ENCODE results near the gene USH2A. TPM values are rescaled to one million over a fixed set of nuclear protein-coding genes. Genes with fewer than 3 reads are reported as not detected.

Gene USH2A
- total RNA-seq, 3 donors from 2014 or later: 0.03 to 0.17 TPM; not detected in 1

- Histone ChIP-seq H3K4me1 (ENCODE audit: low read depth) (no peaks in the 10 kb centered on the region), H3K4me3 (no peak overlapping the region), H3K36me3 (ENCODE audit: low read depth) (no peaks in the 10 kb centered on the region), H3K9me3 (no peaks in the 10 kb centered on the region)
- ATAC-seq (no peak), DNase-seq (no peak)
- intact Hi-C loops (cut with DNase I, micrococcal nuclease): no loop called here
- TF ChIP-seq CTCF (IDR thresholded peaks at IDR 0.05): no peak
Measured at GRCh38 chr1:215963621-215964020, 459.6 kb downstream of the USH2A start.

DNA sequence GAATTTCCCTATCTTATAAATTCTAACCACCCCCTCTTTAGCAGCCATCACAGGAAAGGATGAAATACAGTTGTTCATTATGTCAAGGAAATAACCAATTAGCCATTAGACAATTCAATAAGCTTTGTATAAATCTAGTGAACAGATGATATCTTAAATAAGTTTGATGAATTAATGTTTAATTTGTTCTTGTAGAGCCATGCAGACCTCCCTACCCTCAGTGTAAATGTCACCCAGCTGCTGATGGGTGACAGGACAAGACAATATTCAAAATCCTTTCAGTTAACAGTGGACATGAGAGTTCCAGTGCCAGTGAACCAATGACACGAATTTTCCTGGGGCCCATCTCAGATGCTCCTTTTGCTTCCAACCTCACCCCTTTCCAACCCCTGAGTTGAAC is 460.2 kb downstream of the USH2A start:
- intact Hi-C loops (cut with DNase I, micrococcal nuclease): no loop called here
- no peak for DNase-seq
- no peak for TF ChIP-seq CTCF (IDR thresholded peaks at IDR 0.05)
- Histone ChIP-seq H3K4me1 (ENCODE audit: low read depth) (no peaks in the 10 kb centered on the region), H3K36me3 (ENCODE audit: low read depth) (no peaks in the 10 kb centered on the region), H3K4me3 (no peak overlapping the region), H3K9me3 (no peaks in the 10 kb centered on the region)
- ATAC-seq: no peak

DNA sequence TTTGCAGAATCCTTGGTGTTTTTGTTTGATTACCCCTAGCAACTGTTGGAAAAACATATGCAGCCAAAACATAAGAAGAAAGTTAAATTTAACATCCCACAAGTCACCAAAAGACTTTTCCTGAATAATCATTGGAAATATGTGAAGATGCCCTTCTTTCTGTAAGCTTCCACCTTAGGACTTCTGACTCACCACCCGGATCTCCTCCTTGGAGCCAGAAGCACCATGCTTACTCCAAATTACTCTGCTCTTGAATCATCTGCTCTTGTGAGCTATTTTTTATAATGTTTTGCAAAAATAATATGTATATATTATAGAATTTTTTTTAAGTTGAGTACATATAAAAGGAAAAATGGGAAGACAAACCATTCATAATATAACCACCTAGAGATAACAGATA is 464.4 kb downstream of the USH2A start:
- H3K4me3 ChIP-seq: no peak overlapping the region
- H3K36me3 ChIP-seq (ENCODE audit: low read depth): no peaks in the 10 kb centered on the region
- H3K9me3 ChIP-seq: no peaks in the 10 kb centered on the region
- intact Hi-C loops (cut with DNase I, micrococcal nuclease): no loop called here
- no peaks in the 10 kb centered on the region for H3K4me1 ChIP-seq (ENCODE audit: low read depth)
- DNase-seq (no peak), ATAC-seq (no peak)
- TF ChIP-seq CTCF (IDR thresholded peaks at IDR 0.05): no peak

DNA sequence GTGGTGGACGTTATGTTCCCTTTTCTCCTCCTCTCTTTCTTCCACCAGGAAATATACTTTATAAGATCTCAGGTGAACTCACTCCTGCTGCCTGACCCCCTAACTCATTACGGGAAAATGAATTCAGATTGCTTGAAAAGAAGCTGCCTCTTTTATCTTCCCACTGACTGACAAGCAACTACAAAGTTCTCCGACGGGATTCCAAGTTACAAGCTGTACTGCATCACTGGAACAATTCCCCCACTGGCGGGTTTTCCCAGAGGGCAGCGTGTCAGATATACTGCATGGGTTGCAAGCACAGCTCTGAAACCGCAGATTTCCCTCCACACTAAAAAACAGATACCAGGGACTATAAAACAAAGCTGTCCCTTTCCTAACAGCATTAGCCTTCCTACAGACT is 465.6 kb downstream of the USH2A start:
- no peaks in the 10 kb centered on the region for H3K36me3 ChIP-seq (ENCODE audit: low read depth)
- no peak for TF ChIP-seq CTCF (IDR thresholded peaks at IDR 0.05)
- H3K9me3 ChIP-seq: no peaks in the 10 kb centered on the region
- ATAC-seq (no peak), DNase-seq (no peak)
- no peaks in the 10 kb centered on the region for H3K4me1 ChIP-seq (ENCODE audit: low read depth)
- H3K4me3 ChIP-seq: no peak overlapping the region
- intact Hi-C loops (cut with DNase I, micrococcal nuclease): no loop called here

- peak; percentile 38 for ATAC-seq
- Histone ChIP-seq H3K9me3 (no peaks in the 10 kb centered on the region), H3K4me3 (no peak overlapping the region), H3K36me3 (ENCODE audit: low read depth) (no peaks in the 10 kb centered on the region), H3K4me1 (ENCODE audit: low read depth) (no peaks in the 10 kb centered on the region)
- DNase-seq: no peak
- no peak for TF ChIP-seq CTCF (IDR thresholded peaks at IDR 0.05)
- intact Hi-C loops (cut with DNase I, micrococcal nuclease): no loop called here
Measured at GRCh38 chr1:215932558-215932957, 490.7 kb downstream of the USH2A start.

DNA sequence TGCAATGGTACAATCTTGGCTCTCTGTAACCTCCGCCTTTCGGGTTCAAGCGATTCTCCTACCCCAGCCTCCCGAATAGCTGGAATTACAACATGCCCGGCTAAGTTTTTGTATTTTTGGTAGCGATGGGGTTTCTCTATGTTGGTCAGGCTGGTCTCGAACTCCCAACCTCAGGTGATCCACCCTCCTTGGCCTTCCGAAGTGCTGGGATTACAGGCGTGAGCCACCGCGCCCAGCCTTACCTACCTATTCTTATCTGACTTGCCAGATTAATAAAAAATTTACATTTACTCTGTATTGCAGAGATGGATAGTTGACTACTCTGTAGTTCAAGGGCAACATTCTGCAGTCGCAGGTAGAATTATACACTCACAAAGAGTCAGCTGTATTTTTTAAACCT is 496.6 kb downstream of the USH2A start:
- no peak for TF ChIP-seq CTCF (IDR thresholded peaks at IDR 0.05)
- DNase-seq (no peak), ATAC-seq (no peak)
- intact Hi-C loops (cut with DNase I, micrococcal nuclease): no loop called here
- no peaks in the 10 kb centered on the region for H3K4me1 ChIP-seq (ENCODE audit: low read depth)
- no peak overlapping the region for H3K4me3 ChIP-seq
- H3K36me3 ChIP-seq (ENCODE audit: low read depth): no peaks in the 10 kb centered on the region
- H3K9me3 ChIP-seq: no peaks in the 10 kb centered on the region
